ENCODE data around the gene TTC1.
A peak's percentile ranks its signal among the peaks of the same experiment; 100 is the strongest.

TTC1 gene

GRCh38 chr5:160097991-160098390, 89.1 kb downstream of the TTC1 start:
- TF ChIP-seq CTCF (IDR thresholded peaks at IDR 0.05; ENCODE audit: borderline replicate concordance, insufficient read depth, low read depth, low read length) = no peak
- H3K4me3 ChIP-seq (ENCODE audit: low read depth, low read length) = no peak overlapping the region

- peak overlapping the region; percentile 16 for H3K4me3 ChIP-seq (ENCODE audit: low read depth, low read length)
- TF ChIP-seq CTCF (IDR thresholded peaks at IDR 0.05; ENCODE audit: borderline replicate concordance, insufficient read depth, low read depth, low read length) = no peak
These were observed 96.9 kb downstream of the TTC1 start for GRCh38 chr5:160105686-160106360.

- no peak overlapping the region for H3K4me3 ChIP-seq (ENCODE audit: low read depth, low read length)
- TF ChIP-seq CTCF (IDR thresholded peaks at IDR 0.05; ENCODE audit: borderline replicate concordance, insufficient read depth, low read depth, low read length) = no peak
These were observed 99.2 kb downstream of the TTC1 start for GRCh38 chr5:160108124-160108523.
